ENCODE measurements around the gene KRT82. TPM values are rescaled to one million over a fixed set of nuclear protein-coding genes. Genes with fewer than 3 reads are reported as not detected.

KRT82 gene
- total and polyA plus RNA-seq, 2 experiments from 2014 or later: not detected

DNA sequence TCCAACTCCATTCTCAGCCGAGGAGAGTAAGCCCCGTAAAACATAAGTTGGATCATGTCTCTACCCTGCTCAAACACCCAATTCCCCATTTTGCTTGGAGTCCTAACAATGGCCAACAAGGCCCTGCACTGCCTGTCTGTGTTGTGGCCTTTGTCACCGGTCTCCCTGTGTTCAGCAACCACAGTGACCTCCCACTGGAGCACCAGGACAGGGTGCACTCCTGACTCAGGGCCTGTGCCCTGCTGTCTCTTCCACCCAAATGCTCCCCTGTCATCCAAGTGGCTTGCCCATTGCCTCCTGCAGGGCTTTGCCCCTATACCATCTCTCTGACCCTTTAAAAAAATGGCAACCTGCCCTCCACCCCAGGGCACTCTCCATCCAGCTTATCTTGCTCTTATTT, 34.4 kb downstream of the KRT82 start:
- Histone ChIP-seq H3K9me3 (ENCODE audit: low read depth) (no peaks in the 10 kb centered on the region), H2AFZ (no peak overlapping the region), H3K36me3 (replicated peaks; ENCODE audit: insufficient read depth, low read depth) (no peaks in the 10 kb centered on the region), H3K27ac (no peak overlapping the region), H3K79me2 (no peaks in the 10 kb centered on the region), H3K4me3 (no peak overlapping the region), H3K4me1 (ENCODE audit: insufficient read depth) (peaks cover 3% of the 10 kb centered on the region), H3K9me2 (replicated peaks; ENCODE audit: insufficient read depth) (no peaks in the 10 kb centered on the region), H3K27me3 (peaks cover 3% of the 10 kb centered on the region), H4K20me1 (ENCODE audit: insufficient read depth, poor library complexity, severe bottlenecking) (no peaks in the 10 kb centered on the region), H3K4me2 (no peak overlapping the region)
- DNase-seq (ENCODE audit: low spot score): no peak
- WGBS (ENCODE audit: low lambda C conversion rate, missing lambda C conversion rate): 80% methylated on average over 3 of the region's 3 CpGs
- TF ChIP-seq, protein P1, sequence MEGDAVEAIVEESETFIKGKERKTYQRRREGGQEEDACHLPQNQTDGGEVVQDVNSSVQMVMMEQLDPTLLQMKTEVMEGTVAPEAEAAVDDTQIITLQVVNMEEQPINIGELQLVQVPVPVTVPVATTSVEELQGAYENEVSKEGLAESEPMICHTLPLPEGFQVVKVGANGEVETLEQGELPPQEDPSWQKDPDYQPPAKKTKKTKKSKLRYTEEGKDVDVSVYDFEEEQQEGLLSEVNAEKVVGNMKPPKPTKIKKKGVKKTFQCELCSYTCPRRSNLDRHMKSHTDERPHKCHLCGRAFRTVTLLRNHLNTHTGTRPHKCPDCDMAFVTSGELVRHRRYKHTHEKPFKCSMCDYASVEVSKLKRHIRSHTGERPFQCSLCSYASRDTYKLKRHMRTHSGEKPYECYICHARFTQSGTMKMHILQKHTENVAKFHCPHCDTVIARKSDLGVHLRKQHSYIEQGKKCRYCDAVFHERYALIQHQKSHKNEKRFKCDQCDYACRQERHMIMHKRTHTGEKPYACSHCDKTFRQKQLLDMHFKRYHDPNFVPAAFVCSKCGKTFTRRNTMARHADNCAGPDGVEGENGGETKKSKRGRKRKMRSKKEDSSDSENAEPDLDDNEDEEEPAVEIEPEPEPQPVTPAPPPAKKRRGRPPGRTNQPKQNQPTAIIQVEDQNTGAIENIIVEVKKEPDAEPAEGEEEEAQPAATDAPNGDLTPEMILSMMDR (IDR thresholded peaks at IDR 0.05; ENCODE audit: poor library complexity): no peak
- no peak for TF ChIP-seq EZH2phosphoT487 (IDR thresholded peaks at IDR 0.05; ENCODE audit: low read depth, severe bottlenecking, unreplicated experiment)
- TF ChIP-seq EZH2 (IDR thresholded peaks at IDR 0.05; ENCODE audit: borderline replicate concordance): no peak

DNA sequence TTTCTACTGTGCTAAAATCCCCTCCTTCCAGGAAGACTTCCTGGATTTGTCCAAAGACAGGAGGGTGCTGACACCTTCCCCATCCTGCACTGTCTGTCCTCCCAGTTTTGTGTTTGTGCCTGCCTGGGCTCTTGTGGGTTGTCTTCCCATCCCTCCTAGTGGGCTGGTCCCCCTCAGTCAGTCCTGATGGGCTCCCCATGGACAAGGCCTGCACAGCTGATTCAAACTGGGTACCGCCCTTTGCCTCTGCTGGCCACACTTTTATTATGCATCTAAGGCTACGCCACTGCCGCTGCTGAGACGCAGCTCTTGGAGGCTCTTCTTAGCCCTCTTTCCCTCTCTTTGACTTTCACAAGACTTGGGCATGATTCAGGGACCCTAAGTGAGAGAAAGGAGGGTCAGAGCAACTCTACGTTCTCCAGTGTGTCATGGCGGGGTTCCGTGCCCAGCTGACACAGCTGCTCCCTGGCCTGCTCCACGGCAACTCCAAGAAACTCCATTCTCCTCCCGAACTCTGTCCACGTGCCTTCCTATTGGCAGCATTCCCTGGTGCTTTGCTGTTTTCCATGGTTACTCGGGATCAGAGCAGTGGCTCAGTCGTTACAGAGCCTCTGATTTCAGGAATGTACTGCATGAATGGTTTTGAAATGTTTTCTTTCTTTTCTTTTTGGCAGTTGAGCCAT, 35.1 kb downstream of the KRT82 start:
- TF ChIP-seq, protein P1 (IDR thresholded peaks at IDR 0.05; ENCODE audit: poor library complexity): no peak
- TF ChIP-seq EZH2phosphoT487 (IDR thresholded peaks at IDR 0.05; ENCODE audit: low read depth, severe bottlenecking, unreplicated experiment): no peak
- no peak for TF ChIP-seq EZH2 (IDR thresholded peaks at IDR 0.05; ENCODE audit: borderline replicate concordance)
- peaks cover 3% of the 10 kb centered on the region for H3K27me3 ChIP-seq

DNA sequence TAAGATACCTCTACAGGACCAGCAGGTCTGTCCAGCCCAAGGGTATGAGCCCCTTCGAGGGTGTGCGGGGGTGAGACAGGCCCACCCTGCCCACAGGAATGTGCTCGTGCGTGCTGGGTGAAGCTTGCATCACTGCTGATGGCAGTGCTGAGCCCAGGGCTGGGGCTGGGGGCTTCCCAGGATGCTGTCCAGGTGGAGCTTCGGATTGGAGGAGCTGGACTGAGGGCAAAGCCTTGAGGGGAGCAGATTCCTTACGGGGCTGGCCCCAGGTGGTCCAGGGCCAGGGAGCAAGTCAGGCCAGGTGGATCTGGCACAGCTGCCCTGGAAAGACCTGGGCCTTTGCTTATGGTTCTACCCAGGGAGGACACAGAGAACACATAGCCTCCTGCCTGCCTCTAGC, 36.3 kb downstream of the KRT82 start:
- 87% methylated on average over 6 of the region's 6 CpGs for WGBS (ENCODE audit: low lambda C conversion rate, missing lambda C conversion rate)
- TF ChIP-seq EZH2phosphoT487 (IDR thresholded peaks at IDR 0.05; ENCODE audit: low read depth, severe bottlenecking, unreplicated experiment) (no peak), EZH2 (IDR thresholded peaks at IDR 0.05; ENCODE audit: borderline replicate concordance) (no peak)
- TF ChIP-seq, protein P1 (IDR thresholded peaks at IDR 0.05; ENCODE audit: poor library complexity): no peak
- H3K36me3 ChIP-seq (replicated peaks; ENCODE audit: insufficient read depth, low read depth): no peaks in the 10 kb centered on the region

More for the DNA sequence above, 35.1 kb downstream of the KRT82 start:
- no peak overlapping the region for H3K4me3 ChIP-seq
- DNase-seq (ENCODE audit: low spot score): peak; percentile 30
- H2AFZ ChIP-seq: no peak overlapping the region
- no peaks in the 10 kb centered on the region for H3K79me2 ChIP-seq
- H3K36me3 ChIP-seq (replicated peaks; ENCODE audit: insufficient read depth, low read depth): no peaks in the 10 kb centered on the region
- H3K4me2 ChIP-seq: no peak overlapping the region
- H3K9me3 ChIP-seq (ENCODE audit: low read depth): no peaks in the 10 kb centered on the region
- WGBS (ENCODE audit: low lambda C conversion rate, missing lambda C conversion rate): 77% methylated on average over 12 of the region's 12 CpGs
- peaks cover 3% of the 10 kb centered on the region for H3K4me1 ChIP-seq (ENCODE audit: insufficient read depth)
- no peaks in the 10 kb centered on the region for H3K9me2 ChIP-seq (replicated peaks; ENCODE audit: insufficient read depth)
- no peaks in the 10 kb centered on the region for H4K20me1 ChIP-seq (ENCODE audit: insufficient read depth, poor library complexity, severe bottlenecking)
- no peak overlapping the region for H3K27ac ChIP-seq

More for the DNA sequence above, 36.3 kb downstream of the KRT82 start:
- no peak overlapping the region for H3K27ac ChIP-seq
- H3K27me3 ChIP-seq: peaks cover 3% of the 10 kb centered on the region
- H3K79me2 ChIP-seq: no peaks in the 10 kb centered on the region
- H3K4me2 ChIP-seq: no peak overlapping the region
- H3K9me2 ChIP-seq (replicated peaks; ENCODE audit: insufficient read depth): no peaks in the 10 kb centered on the region
- H3K4me1 ChIP-seq (ENCODE audit: insufficient read depth): peaks cover 3% of the 10 kb centered on the region
- DNase-seq (ENCODE audit: low spot score): no peak
- H2AFZ ChIP-seq: no peak overlapping the region
- H3K9me3 ChIP-seq (ENCODE audit: low read depth): no peaks in the 10 kb centered on the region
- no peaks in the 10 kb centered on the region for H4K20me1 ChIP-seq (ENCODE audit: insufficient read depth, poor library complexity, severe bottlenecking)
- H3K4me3 ChIP-seq: no peak overlapping the region

All from hepatocyte (in vitro differentiated cells).